GM18520 (cell line): ENCODE results near the gene RASGRP3.
"Not testable (repeated sequence)": the region's sequence is repeated elsewhere in the genome, so short reads cannot be mapped to it uniquely, and the experiment has no call there.

Experiments
- ATAC-seq: cut with Tn5 transposase; IDR thresholded peaks from one replicate; pipeline ENCODE4 v1.9.1; 2021; ENCODE audit not compliant: unreplicated experiment

RASGRP3 gene

DNA sequence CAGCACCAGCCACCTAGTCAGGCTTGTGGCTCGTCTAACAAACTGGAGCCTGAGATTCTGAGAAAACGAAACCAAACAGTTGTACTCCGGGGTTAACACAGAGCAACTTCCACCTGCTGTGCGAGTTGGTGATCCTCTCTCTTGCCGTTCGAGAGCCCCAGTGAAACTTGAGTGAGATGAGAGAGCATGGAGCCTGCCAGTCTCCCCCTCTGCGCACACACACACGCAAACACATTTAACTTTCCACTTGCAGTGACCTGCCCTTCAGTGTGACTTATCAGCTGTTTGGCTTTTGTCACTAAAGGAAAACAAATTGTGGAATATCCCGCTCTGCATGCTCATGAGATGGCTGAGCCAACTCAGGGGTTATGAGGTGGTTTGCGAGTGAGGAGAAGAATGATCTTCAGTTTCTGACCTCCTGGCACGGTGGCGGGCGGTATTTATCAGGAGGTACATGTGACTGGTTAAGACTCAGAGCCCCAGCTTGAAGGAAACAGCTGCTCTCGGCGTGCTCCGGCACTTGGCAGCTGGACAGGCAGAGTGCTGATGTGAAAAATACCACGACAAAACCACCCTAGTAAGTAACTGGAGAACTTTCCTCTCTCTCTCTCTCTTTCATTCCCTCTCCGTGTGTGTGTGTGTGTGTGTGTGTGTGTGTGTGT lies at the start of gene RASGRP3:
RASGRP3 (plus strand) TSS at position 519 of the 662 bp plus-strand sequence. CDS start 38,488 bp downstream, outside the sequence.
- ATAC-seq = peak; percentile 42

DNA sequence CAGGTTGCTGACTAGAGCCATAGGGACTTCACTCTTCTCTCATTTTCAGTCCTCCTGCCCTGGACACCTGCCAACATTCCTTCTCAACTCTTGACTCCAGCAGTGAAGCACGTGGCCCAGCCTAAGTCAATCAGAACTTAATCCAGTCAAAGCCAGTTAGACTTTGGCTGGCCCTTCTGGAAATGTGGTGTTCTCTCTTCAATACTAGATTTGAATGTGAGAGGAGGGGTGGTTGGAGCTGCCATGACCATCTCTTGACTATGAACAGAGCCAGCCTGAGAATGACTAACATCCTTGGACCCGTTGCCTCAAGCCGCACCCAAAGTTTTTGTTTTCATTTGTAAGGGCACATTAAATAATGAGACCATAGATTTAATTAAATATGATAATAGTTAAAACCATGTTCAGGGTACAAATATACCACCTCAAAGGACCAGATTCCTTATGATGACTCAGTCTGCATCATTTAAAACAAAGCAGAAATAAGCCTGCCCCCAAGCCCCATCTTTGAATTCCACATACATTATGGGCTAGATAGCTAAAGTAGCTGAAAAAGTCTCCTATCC lies 49.7 kb upstream of the RASGRP3 start:
- ATAC-seq = no peak

DNA sequence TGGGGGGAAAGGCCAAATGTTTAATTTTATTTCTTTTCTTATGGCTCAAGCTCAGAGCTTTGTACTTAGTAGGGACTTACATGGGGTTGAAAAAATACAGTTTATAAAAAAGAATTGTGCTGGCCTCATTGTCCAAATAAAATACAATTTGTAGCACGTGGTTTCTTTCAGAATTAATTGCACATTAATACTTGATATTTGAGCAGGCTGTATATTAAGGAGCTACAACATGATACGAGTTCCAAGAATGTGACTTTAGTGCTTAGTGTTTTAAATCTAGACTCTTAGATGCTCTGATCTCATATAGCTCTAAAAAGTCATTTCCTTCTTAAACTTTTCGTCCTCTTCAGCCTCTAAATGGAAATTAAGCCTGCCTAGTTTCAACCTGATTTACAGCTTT lies 46.4 kb upstream of the RASGRP3 start:
- no peak for ATAC-seq

DNA sequence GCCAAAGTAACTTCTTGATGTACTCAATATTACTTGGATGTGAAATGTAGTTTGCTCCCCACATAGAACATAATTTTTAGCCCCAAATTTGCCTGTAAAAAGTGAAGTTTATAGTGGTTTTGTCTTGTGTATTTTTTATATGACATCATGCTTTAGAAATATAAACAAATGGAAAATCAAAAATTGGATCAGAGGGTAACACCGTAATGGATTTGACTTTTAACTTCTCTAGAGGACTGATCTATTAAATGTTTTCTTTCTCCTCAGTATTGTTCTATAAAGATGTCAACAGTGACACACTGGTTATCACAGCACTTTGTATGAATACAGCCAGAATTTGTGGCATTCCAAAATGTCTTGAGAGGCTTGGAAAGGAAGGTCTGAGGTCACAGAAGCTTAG lies 45.6 kb upstream of the RASGRP3 start:
- no peak for ATAC-seq

GRCh38 chr2:33432871-33433270 lies 43.6 kb upstream of the RASGRP3 start:
- no peak for ATAC-seq

DNA sequence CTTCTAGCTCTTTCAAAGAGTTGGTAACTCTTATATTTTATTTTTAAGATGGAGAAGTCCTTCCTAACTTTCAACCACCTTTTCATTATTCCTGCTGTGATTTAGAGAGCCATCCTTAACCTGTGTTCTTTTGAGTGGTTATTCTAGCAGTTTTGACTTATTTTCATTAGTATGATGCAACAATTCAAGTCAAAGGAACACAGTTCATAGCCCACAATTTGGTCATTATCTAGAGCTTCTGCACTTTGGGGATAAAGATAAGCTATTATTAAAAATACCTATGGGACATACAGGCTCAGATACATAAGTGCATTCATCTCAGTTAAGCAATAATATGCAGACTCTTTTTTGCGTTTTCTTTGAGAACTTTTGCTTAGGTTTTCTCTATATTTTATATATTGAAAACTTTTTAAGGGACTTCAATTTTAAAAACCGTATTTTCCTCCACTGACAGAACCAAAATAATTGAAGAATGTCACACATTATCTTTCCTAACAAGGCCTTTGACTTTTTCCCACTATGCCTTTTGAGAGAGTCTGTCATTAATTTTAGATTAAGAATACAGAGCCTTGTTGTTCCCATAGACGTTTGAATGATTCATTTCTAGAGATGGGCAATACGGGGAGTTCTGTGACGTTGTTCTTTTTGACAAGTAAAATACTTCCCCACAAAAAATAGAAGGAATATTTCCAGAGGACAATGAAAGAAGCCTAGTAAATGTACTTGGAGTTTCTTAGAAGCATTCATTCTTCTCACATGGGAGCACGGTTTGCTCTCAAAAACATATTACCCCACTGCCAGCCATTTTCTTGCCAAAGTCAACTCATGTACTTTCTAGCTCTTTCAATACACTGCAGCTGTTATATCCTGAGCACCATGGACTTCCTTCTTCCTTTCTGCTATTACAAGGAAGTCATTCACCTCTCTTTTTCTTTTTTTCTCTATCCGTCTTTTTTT lies 42.9 kb upstream of the RASGRP3 start:
- no peak for ATAC-seq

- ATAC-seq = no peak
Measured at GRCh38 chr2:33435518-33435917, 40.9 kb upstream of the RASGRP3 start.

GRCh38 chr2:33436083-33436482 lies 40.4 kb upstream of the RASGRP3 start:
- ATAC-seq = no peak

DNA sequence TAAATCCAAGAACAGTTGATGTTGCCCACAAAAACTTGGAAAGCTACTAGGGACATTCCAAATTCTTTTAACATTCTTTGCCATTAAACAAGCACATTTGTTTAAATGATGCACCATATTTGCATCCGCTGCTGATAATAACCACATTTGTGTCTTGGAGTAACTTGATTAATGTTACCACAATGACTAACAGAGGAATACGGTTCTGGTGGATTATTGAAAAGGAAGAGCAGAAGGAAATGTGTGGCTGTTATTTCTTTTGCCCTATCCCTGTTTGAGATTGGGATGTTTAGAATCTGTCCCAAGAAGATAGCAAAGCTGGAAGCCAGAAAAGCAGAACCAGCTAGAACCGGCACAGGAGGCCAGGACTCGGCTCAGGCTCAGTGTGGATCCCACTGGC lies 39.2 kb upstream of the RASGRP3 start:
- ATAC-seq = no peak

DNA sequence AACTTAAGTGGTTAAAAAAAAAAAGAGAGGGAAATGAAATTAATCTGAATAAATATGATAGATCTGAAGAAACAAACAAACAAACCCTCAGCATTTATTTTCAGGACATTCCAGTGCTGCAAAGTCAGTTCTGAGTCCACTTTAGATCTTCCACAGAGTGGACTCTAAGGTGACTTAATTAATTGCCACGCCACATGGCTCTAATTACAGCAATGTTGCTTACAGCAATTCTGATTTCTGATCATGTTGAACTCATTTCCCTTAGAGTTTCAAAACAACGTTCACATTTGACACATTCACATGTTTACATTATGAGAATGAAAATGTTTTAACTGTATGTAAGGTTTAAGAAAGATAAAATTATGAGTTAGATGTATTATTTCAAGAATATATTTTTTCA lies 38.6 kb upstream of the RASGRP3 start:
- no peak for ATAC-seq

DNA sequence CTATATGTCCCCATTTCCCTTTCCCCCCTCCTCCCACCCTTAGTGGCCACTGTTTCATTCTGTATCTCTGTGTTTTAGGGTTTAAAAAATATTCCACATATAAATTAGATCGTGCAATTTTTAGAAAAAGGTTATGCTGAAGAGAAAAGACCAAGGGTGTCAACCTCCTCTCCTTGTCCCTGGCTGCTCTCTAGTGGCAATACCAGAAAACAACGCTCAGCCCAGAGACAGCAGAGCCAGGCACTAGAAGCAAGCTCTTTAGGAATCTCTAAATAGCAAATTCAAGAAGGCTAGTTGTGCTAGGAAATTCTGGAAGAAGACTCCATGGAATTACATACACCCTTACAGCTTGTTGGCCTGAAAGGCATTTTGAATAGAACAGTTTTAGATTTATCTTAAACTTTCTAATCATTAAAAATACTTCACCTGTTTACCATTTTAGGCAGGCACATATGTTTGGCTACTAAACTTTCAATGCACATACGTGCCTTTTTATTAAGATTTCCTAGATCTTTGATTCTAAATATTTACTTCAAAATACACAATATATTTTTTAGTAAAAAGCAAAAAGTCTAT lies 35.1 kb upstream of the RASGRP3 start:
- ATAC-seq = no peak

DNA sequence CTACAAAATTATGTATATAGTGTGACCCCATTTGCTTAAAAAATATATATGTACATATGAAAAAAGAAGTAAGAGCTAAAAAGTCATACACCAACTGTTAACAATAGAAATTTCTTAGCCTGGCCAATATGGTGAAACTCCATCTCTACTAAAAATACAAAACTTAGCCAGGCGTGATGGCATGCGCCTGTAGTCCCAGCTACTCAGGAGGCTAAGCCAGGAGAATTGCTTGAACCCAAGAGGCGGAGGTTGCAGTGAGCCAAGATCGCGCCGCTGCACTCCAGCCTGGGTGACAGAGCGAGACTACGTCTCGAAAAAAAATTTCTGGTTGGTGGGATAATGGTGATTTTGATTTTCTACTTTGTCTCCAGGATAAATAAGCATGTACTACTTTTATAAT lies 34.4 kb upstream of the RASGRP3 start:
- ATAC-seq = not testable (repeated sequence)

- no peak for ATAC-seq
Measured at GRCh38 chr2:33442528-33443079, 33.8 kb upstream of the RASGRP3 start.

GRCh38 chr2:33443274-33443829 lies 33.1 kb upstream of the RASGRP3 start:
- no peak for ATAC-seq

DNA sequence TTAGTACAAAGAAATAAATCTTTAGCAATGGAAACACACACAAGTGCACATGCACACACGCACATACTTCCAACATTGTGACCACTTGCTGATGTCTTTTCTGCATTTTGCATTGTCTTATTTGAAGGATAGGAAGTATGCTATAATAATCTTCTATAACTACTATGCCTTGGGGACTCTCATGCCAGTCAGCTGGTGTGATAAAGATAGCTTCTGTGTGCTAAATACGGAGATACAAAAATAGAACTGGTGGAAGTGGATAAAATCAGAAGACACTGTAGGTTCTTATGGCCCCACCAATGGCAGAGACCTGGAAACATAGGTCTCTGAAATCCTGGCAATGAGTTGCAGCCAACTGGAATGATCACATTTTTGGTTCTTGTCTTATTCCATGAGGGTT lies 31.5 kb upstream of the RASGRP3 start:
- no peak for ATAC-seq

DNA sequence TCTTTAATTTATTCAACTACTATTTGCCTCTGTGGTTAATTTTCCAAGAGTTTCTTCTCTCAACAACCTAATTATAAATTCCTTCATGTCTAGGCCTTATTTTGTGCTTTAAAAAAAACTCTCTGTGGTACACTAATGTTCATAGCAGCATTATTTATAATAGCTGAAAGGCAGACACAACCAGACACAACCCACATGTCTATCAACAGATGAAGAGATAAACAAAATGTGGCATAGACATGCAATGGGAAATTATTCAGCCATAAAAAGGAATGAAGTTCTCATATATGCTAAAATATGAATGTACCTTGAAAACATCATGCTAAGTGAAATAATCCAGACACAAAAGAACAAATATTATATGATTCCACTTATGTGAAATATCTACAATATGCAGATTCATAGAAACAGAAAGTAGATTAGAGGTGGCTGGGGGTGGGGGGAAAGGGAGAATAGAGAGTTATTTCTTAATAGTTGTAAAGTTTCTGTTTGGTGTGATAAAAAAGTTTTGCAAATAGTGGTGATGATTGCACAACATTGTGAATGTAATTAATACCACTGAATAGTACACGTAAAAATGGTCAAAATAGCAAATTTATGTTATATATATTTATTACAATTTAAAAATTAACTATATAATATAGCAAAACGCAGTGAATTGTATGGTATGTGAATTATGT lies 28.1 kb upstream of the RASGRP3 start:
- ATAC-seq = no peak

- no peak for ATAC-seq
Measured at GRCh38 chr2:33451214-33451613, 25.2 kb upstream of the RASGRP3 start.

GRCh38 chr2:33451825-33452224 lies 24.6 kb upstream of the RASGRP3 start:
- no peak for ATAC-seq

- ATAC-seq = no peak
Measured at GRCh38 chr2:33452545-33452944, 23.9 kb upstream of the RASGRP3 start.

DNA sequence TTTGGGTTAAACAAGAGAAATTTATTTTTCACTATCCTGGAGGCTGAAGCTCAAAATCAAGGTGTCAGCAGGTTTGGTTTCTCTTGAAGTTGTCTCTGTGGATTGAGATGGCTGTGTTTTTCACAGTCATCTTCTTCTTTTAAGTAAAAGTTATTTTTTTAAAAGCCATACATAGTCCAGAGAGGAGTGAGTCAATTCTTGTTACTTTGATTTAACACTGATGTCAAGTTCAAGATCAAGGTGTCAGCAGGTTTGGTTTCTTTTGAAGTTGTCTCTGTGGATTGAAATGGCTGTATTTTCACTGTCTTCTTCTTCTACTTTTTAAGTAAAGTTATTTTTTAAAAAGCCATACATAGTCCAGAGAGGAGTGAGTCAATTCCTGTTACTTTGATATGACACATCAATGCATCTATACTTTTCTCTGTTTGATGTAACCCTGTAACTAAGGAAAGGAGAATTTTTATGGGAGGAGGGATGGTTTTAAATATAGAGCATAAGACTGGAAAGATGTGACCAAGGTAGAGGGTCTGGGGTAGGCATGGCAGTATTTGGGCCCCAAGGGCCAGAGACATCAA lies 22.5 kb upstream of the RASGRP3 start:
- ATAC-seq = no peak
